Body of pancreas (tissue), 4 donors: ENCODE results near the gene POGZ.

Source experiments
- CTCF ChIP-seq, 7 experiments: fragments of 450-650 bp in 4 of 7; fragments of 200-600 bp in 3 of 7; sonication (generic) in 3 of 7; IDR thresholded peaks; one replicate each; pipeline ENCODE4 v1.5.1; 2016 to 2019; ENCODE audit warnings: antibody characterized with exemption in 7 of 7
- POLR2A ChIP-seq, 3 donors: fragments of 450-650 bp; IDR thresholded peaks; one replicate each; pipeline ENCODE4 v1.6.1; 2016; ENCODE audit warnings: antibody characterized with exemption in 3 of 3, mild to moderate bottlenecking in 2 of 3

GRCh38 chr1:151501474-151501873 lies 42.2 kb upstream of the POGZ start:
- peak in 6 of 7 experiments; percentile 26 to 76 (median 56) for TF ChIP-seq CTCF (IDR thresholded peaks at IDR 0.05)
- no peak for TF ChIP-seq POLR2A (IDR thresholded peaks at IDR 0.05)
